Hippocampal formation (tissue), 2 donors: Measurements from ENCODE around the gene BOLA3.
A peak's percentile ranks its signal among the peaks of the same experiment; 100 is the strongest.
"Not testable (repeated sequence)": the region's sequence is repeated elsewhere in the genome, so short reads cannot be mapped to it uniquely, and the experiment has no call there.

Source experiments
- DNase-seq, 2 donors: peaks; one replicate each; lab custom pipeline; 2025; lab: John Stamatoyannopoulos, UW

The BOLA3 gene

DNA sequence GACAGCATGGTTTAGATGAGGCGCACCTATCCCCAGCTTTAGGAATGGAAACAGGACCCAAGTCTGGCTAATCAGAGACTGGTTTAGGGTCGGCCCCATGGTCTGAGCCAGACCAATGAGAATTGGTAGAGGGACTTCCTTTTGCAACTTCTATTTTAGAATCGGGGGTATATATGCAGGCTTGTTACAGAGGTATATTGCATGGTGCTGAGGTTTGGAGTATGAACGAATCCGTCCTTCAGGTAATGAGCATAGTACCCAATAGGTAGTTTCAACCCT is 1.5 kb upstream of the BOLA3 start:
- no peak for DNase-seq

- peak in 1 of 2 donors; percentile 34 for DNase-seq
Measured at GRCh38 chr2:74148457-74149246, 940 bp upstream of the BOLA3 start.

DNA sequence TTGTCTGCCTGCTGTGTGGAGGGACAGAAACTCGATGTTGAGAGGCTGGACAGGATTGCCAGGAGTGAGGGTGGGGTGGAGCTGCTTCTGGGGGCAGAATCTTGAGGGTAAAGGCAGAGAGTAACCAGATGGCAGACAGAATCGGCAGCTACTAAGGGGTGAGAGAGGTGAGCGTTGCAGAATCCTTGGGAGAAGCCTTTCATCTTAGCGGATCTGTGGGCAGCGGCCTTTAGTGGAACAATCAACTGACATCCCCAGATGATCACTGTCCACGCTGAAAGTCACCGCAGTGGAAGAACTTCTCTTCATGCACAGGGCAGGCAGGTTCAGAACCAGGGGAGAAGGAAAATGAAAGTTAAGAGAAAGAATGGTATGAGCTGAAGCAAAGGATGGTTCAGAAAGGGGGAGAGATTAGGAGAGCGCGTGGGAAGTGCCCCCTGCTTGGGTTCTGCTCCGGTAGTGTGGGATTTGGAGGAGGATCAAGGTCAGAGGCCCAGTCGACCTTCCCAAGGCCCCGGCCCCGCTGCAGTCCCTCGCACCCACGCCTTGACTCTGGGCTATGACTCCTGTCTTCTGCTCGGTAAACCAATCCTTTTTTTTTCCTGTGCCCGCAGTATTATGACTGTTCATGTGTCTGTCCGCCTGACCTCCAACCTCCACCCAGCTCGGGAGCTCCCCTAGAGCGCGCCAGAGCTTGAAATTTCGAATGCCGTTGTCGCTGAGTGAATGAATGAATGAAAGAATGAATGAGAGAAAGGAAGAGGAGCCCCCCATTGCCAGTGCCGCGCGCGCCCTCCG is 584 bp downstream of the BOLA3 start:
- DNase-seq = no peak

GRCh38 chr2:74142340-74142739 is 5.4 kb downstream of the BOLA3 start:
- no peak for DNase-seq

GRCh38 chr2:74138600-74139323 is 8.9 kb downstream of the BOLA3 start:
- DNase-seq = no peak

GRCh38 chr2:74137651-74138599 is 9.8 kb downstream of the BOLA3 start:
- DNase-seq = no peak

DNA sequence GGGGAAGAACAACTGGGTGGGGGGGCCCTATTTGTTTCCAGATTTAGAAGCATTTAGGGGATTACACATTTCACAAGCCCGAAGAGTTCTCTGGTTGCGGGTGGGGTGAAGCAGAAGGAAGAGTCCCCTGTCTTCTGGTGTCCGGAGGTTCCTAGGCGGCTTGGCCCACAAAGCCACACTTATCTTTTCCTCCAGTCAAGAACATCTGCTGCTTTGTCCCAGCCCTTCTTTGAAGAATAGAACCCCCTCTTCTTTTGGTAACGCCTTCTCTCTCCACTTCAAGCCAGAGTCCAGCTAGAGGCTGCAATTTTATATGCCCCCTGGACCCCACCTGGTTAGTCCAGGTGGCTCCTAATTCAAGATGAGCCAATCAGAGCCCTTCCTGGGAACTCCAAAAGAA is 15.8 kb downstream of the BOLA3 start:
- DNase-seq = no peak

GRCh38 chr2:74130211-74130995 is 17.3 kb downstream of the BOLA3 start:
- no peak for DNase-seq

GRCh38 chr2:74128206-74128605 is 19.5 kb downstream of the BOLA3 start:
- DNase-seq = no peak

- not testable (repeated sequence) for DNase-seq
Measured at GRCh38 chr2:74123955-74124354, 23.8 kb downstream of the BOLA3 start.

DNA sequence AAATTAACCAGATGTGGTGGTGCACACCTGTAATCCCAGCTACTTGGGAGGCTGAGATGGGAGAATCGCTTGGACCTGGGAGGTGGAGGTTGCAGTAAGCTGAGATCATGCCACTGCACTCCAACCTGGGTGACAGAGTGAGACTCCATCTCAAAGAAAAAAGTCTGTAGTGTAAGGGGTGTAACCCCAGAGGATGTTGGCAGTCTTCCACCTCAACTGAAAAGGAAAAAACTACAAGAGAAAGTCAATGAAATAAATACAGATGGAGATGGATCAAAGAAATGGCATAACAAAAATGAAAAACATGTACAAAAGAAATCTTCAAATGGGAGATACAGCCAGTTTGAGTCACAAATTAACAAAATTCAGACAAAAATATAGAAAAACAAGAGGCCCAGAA is 25.9 kb downstream of the BOLA3 start:
- DNase-seq = not testable (repeated sequence)

GRCh38 chr2:74119912-74120825 is 27.5 kb downstream of the BOLA3 start:
- peak; percentile 61 to 80 for DNase-seq

- DNase-seq = no peak
Measured at GRCh38 chr2:74119339-74119738, 28.4 kb downstream of the BOLA3 start.

- DNase-seq = no peak
Measured at GRCh38 chr2:74111380-74111779, 36.3 kb downstream of the BOLA3 start.

- DNase-seq = no peak
Measured at GRCh38 chr2:74110537-74110936, 37.2 kb downstream of the BOLA3 start.

GRCh38 chr2:74109551-74109950 is 38.2 kb downstream of the BOLA3 start:
- no peak for DNase-seq

GRCh38 chr2:74107071-74107470 is 40.6 kb downstream of the BOLA3 start:
- no peak for DNase-seq

- DNase-seq = no peak
Measured at GRCh38 chr2:74105413-74105812, 42.3 kb downstream of the BOLA3 start.

GRCh38 chr2:74104839-74105238 is 42.9 kb downstream of the BOLA3 start:
- no peak for DNase-seq

- no peak for DNase-seq
Measured at GRCh38 chr2:74103763-74104162, 43.9 kb downstream of the BOLA3 start.
